GM18867 (cell line): ENCODE data around the gene CDHR5.

Source experiments
- ATAC-seq: cut with Tn5 transposase; IDR thresholded peaks from one replicate; pipeline ENCODE4 v1.9.1; 2021; ENCODE audit warnings: mild to moderate bottlenecking, moderate library complexity; ENCODE audit not compliant: unreplicated experiment

The CDHR5 gene

GRCh38 chr11:623349-623869 lies 1.3 kb downstream of the CDHR5 start:
- ATAC-seq, result no peak

- no peak for ATAC-seq
Measured at GRCh38 chr11:621838-622237, 2.9 kb downstream of the CDHR5 start.

- no peak for ATAC-seq
Measured at GRCh38 chr11:620935-621814, 3.6 kb downstream of the CDHR5 start.

- no peak for ATAC-seq
Measured at GRCh38 chr11:620201-620600, 4.6 kb downstream of the CDHR5 start.

GRCh38 chr11:619628-620050 lies 5.1 kb downstream of the CDHR5 start:
- ATAC-seq, result no peak

- no peak for ATAC-seq
Measured at GRCh38 chr11:618856-619627, 5.7 kb downstream of the CDHR5 start.

GRCh38 chr11:617912-618682 lies 6.7 kb downstream of the CDHR5 start:
- ATAC-seq, result no peak

GRCh38 chr11:617199-617911 lies 7.4 kb downstream of the CDHR5 start:
- no peak for ATAC-seq

- no peak for ATAC-seq
Measured at GRCh38 chr11:616320-617198, 8.2 kb downstream of the CDHR5 start.

GRCh38 chr11:615504-616319 lies 9.0 kb downstream of the CDHR5 start, which contains the start of gene IRF7:
Gene IRF7, minus strand, starts transcription at chr11:615950. Its CDS starts 586 bp downstream, at chr11:615364.
- peak; percentile 70 for ATAC-seq

GRCh38 chr11:614623-615503 lies 9.9 kb downstream of the CDHR5 start:
- ATAC-seq, result no peak

- ATAC-seq, result no peak
Measured at GRCh38 chr11:614021-614622, 10.6 kb downstream of the CDHR5 start.

- no peak for ATAC-seq
Measured at GRCh38 chr11:613369-613968, 11.3 kb downstream of the CDHR5 start.

- no peak for ATAC-seq
Measured at GRCh38 chr11:612961-613300, 11.8 kb downstream of the CDHR5 start.

GRCh38 chr11:612201-612960 lies 12.4 kb downstream of the CDHR5 start:
- no peak for ATAC-seq
